Neural progenitor cell (in vitro differentiated cells): ENCODE data around the gene IL1RAPL1. TPM values are rescaled to one million over a fixed set of nuclear protein-coding genes. Genes with fewer than 3 reads are reported as not detected.

Experiments used
- DNase-seq: peaks from one replicate; pipeline ENCODE4 v3.0.0-alpha.2; 2016; ENCODE audit warnings: low spot score
- H2AFZ ChIP-seq: fragments of 200-600 bp; sonication (generic); replicated peaks from 2 replicates; pipeline ENCODE4 v1.6.1; 2016; ENCODE audit warnings: antibody characterized with exemption
- H3F3A ChIP-seq: fragments of 200-600 bp; sonication (generic); 2 replicates; pipeline ENCODE4 v1.6.1; 2016; ENCODE audit warnings: antibody characterized with exemption, low read depth
- H3K27ac ChIP-seq: fragments of 200-600 bp; sonication (generic); 2 replicates; pipeline ENCODE4 v1.5.1; 2016; ENCODE audit warnings: mild to moderate bottlenecking
- H3K27me3 ChIP-seq: fragments of 200-600 bp; sonication (generic); 2 replicates; pipeline ENCODE4 v1.6.1; 2016; ENCODE audit warnings: mild to moderate bottlenecking, moderate library complexity
- H3K36me3 ChIP-seq: fragments of 200-600 bp; sonication (generic); 2 replicates; pipeline ENCODE4 v1.5.1; 2016
- H3K4me1 ChIP-seq: fragments of 200-600 bp; sonication (generic); 2 replicates; pipeline ENCODE4 v1.6.1; 2016; ENCODE audit warnings: mixed run types
- H3K4me2 ChIP-seq: fragments of 200-600 bp; sonication (generic); 2 replicates; pipeline ENCODE4 v1.6.1; 2016
- H3K4me3 ChIP-seq: fragments of 200-600 bp; sonication (generic); 2 replicates; pipeline ENCODE4 v1.5.1; 2016
- H3K79me2 ChIP-seq: fragments of 200-600 bp; sonication (generic); 2 replicates; pipeline ENCODE4 v1.6.1; 2016; ENCODE audit warnings: low read depth
- H3K9ac ChIP-seq: fragments of 200-600 bp; sonication (generic); 2 replicates; pipeline ENCODE4 v1.6.1; 2016
- H3K9me3 ChIP-seq: fragments of 200-600 bp; sonication (generic); 2 replicates; pipeline ENCODE4 v1.5.1; 2016; ENCODE audit warnings: low read depth
- H4K20me1 ChIP-seq: fragments of 200-600 bp; sonication (generic); 2 replicates; pipeline ENCODE4 v1.6.1; 2016; ENCODE audit warnings: low read depth
- H3K27ac Mint-ChIP-seq: 3 replicates; pipeline ENCODE4 v1.8.0; 2021; ENCODE audit warnings: mixed read lengths
- H3K27me3 Mint-ChIP-seq: 2 replicates; pipeline ENCODE4 v1.8.0; 2022; ENCODE audit warnings: low read depth, mild to moderate bottlenecking, inconsistent platforms, moderate library complexity, mixed read lengths; ENCODE audit not compliant: insufficient read depth
- H3K36me3 Mint-ChIP-seq: 3 replicates; pipeline ENCODE4 v1.8.0; 2021; ENCODE audit warnings: mixed read lengths
- H3K4me1 Mint-ChIP-seq: 3 replicates; pipeline ENCODE4 v1.8.0; 2021; ENCODE audit warnings: mixed read lengths
- H3K4me3 Mint-ChIP-seq: 3 replicates; pipeline ENCODE4 v1.8.0; 2021; ENCODE audit warnings: mild to moderate bottlenecking, moderate library complexity, mixed read lengths
- H3K9me3 Mint-ChIP-seq: 3 replicates; pipeline ENCODE4 v1.8.0; 2020; ENCODE audit warnings: mixed read lengths
- EZH2 ChIP-seq: fragments of 200-600 bp; sonication (generic); IDR thresholded peaks from 2 replicates; pipeline ENCODE4 v1.6.1; 2017; ENCODE audit warnings: antibody characterized with exemption, mild to moderate bottlenecking, moderate library complexity
- EZH2phosphoT487 ChIP-seq: fragments of 200-600 bp; sonication (generic); IDR thresholded peaks from 2 replicates; pipeline ENCODE4 v1.6.1; 2017; ENCODE audit warnings: antibody characterized with exemption
- total RNA-seq: library from RNA; depleted of rRNA; stranded (reverse); fragments of >200 nt; gene quantifications from 2 replicates; pipeline ENCODE4 v1.2.3, GENCODE V29; 2015; ENCODE audit warnings: low replicate concordance
- TF ChIP-seq, protein P1 (sequence below): fragments of 200-600 bp; sonication (generic); IDR thresholded peaks from 2 replicates; pipeline ENCODE4 v1.5.1; 2017; ENCODE audit warnings: antibody characterized with exemption, mild to moderate bottlenecking

IL1RAPL1 gene
- total RNA-seq, 1 donor from 2014 or later: 13.4 TPM

DNA sequence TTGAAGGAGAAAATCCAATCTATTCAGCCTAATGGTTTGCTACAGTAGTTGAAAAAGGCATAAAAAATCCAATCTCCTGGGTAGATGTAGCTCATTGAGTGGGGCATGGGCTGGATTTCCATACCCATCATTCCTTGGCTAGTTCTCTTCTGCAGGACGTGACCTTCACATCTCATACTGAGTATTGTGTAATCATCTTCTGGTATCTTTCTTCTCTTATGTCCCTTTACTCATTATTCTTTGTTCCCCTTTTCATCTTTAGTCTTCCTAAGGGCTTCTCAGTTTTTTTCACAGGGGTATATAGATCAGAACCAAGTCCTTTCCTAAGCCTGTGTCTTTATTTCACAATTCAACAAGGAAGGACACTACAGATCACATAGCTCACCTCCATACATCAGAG is 900.5 kb downstream of the IL1RAPL1 start:
- Mint-ChIP-seq H3K36me3 (no peaks in the 10 kb centered on the region), H3K4me1 (no peaks in the 10 kb centered on the region), H3K27ac (no peak overlapping the region), H3K27me3 (no peaks in the 10 kb centered on the region), H3K4me3 (no peak overlapping the region), H3K9me3 (no peaks in the 10 kb centered on the region)
- H3K36me3 ChIP-seq: no peaks in the 10 kb centered on the region
- no peaks in the 10 kb centered on the region for H3F3A ChIP-seq
- DNase-seq: no peak
- H3K27ac ChIP-seq: no peak overlapping the region
- no peaks in the 10 kb centered on the region for H4K20me1 ChIP-seq
- no peak for TF ChIP-seq EZH2
- TF ChIP-seq, protein P1, sequence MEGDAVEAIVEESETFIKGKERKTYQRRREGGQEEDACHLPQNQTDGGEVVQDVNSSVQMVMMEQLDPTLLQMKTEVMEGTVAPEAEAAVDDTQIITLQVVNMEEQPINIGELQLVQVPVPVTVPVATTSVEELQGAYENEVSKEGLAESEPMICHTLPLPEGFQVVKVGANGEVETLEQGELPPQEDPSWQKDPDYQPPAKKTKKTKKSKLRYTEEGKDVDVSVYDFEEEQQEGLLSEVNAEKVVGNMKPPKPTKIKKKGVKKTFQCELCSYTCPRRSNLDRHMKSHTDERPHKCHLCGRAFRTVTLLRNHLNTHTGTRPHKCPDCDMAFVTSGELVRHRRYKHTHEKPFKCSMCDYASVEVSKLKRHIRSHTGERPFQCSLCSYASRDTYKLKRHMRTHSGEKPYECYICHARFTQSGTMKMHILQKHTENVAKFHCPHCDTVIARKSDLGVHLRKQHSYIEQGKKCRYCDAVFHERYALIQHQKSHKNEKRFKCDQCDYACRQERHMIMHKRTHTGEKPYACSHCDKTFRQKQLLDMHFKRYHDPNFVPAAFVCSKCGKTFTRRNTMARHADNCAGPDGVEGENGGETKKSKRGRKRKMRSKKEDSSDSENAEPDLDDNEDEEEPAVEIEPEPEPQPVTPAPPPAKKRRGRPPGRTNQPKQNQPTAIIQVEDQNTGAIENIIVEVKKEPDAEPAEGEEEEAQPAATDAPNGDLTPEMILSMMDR: no peak
- TF ChIP-seq EZH2phosphoT487: no peak
- no peak overlapping the region for H3K4me3 ChIP-seq
- H3K27me3 ChIP-seq: no peaks in the 10 kb centered on the region
- no peak overlapping the region for H3K4me2 ChIP-seq
- no peaks in the 10 kb centered on the region for H3K79me2 ChIP-seq
- H2AFZ ChIP-seq: no peak overlapping the region
- H3K9me3 ChIP-seq: no peaks in the 10 kb centered on the region
- no peaks in the 10 kb centered on the region for H3K4me1 ChIP-seq
- H3K9ac ChIP-seq: no peak overlapping the region

- H3K79me2 ChIP-seq: no peaks in the 10 kb centered on the region
- DNase-seq: no peak
Observed at GRCh38 chrX:29488919-29489318, 901.7 kb downstream of the IL1RAPL1 start.

DNA sequence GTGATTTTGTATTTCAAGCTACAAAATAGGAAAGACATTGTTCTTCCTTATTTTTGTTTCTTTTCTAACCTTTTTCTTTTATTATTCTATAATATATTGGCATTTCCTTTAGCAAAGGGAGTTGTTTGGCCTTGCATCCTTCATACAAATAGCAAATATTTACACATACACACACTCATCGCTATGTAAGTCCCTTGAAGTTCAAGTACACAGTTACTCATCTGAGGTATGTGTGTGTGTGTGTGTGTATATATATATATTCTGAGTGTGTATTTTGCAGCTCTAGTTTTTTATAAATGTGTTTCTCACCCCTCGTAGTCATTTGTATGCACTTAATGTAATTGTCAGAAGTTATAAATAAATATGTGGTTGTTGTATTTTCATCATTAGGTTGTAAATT is 903.4 kb downstream of the IL1RAPL1 start:
- Histone ChIP-seq H3K79me2 (no peaks in the 10 kb centered on the region), H3K27me3 (no peaks in the 10 kb centered on the region), H3F3A (no peaks in the 10 kb centered on the region), H3K36me3 (no peaks in the 10 kb centered on the region), H3K9ac (no peak overlapping the region), H3K4me2 (no peak overlapping the region), H2AFZ (no peak overlapping the region), H3K9me3 (no peaks in the 10 kb centered on the region), H4K20me1 (no peaks in the 10 kb centered on the region), H3K4me1 (no peaks in the 10 kb centered on the region), H3K27ac (no peak overlapping the region), H3K4me3 (no peak overlapping the region)
- TF ChIP-seq EZH2: no peak
- TF ChIP-seq EZH2phosphoT487: no peak
- TF ChIP-seq, protein P1: no peak
- H3K4me1 Mint-ChIP-seq: no peaks in the 10 kb centered on the region
- H3K36me3 Mint-ChIP-seq: no peaks in the 10 kb centered on the region
- no peaks in the 10 kb centered on the region for H3K9me3 Mint-ChIP-seq
- H3K27me3 Mint-ChIP-seq: no peaks in the 10 kb centered on the region
- DNase-seq: no peak
- no peak overlapping the region for H3K27ac Mint-ChIP-seq
- no peak overlapping the region for H3K4me3 Mint-ChIP-seq

More at GRCh38 chrX:29488919-29489318, 901.7 kb downstream of the IL1RAPL1 start:
- H3K4me1 Mint-ChIP-seq: no peaks in the 10 kb centered on the region
- H3K27me3 Mint-ChIP-seq: no peaks in the 10 kb centered on the region
- no peaks in the 10 kb centered on the region for H3K9me3 Mint-ChIP-seq
- Histone ChIP-seq H3K4me2 (no peak overlapping the region), H3K27me3 (no peaks in the 10 kb centered on the region), H3K9ac (no peak overlapping the region), H4K20me1 (no peaks in the 10 kb centered on the region), H3K36me3 (no peaks in the 10 kb centered on the region), H3K27ac (no peak overlapping the region), H3K4me1 (no peaks in the 10 kb centered on the region), H3F3A (no peaks in the 10 kb centered on the region), H3K9me3 (no peaks in the 10 kb centered on the region), H3K4me3 (no peak overlapping the region), H2AFZ (no peak overlapping the region)
- TF ChIP-seq, protein P1: no peak
- no peak for TF ChIP-seq EZH2
- no peak for TF ChIP-seq EZH2phosphoT487
- H3K36me3 Mint-ChIP-seq: no peaks in the 10 kb centered on the region
- no peak overlapping the region for H3K27ac Mint-ChIP-seq
- H3K4me3 Mint-ChIP-seq: no peak overlapping the region
